BE2C (cell line): Measurements from ENCODE around the gene CHID1.

Experiments used
- DNase-seq: peaks from one replicate; pipeline ENCODE4 v3.0.0-alpha.2; 2020
- H3K27me3 ChIP-seq: fragments of 250-450 bp; sonication (Bioruptor Pico); 2 replicates; pipeline ENCODE4 v1.5.1; 2020; ENCODE audit warnings: mild to moderate bottlenecking
- H3K36me3 ChIP-seq: fragments of 250-450 bp; sonication (Bioruptor Pico); 2 replicates; pipeline ENCODE4 v1.5.1; 2020; ENCODE audit warnings: mild to moderate bottlenecking
- H3K4me1 ChIP-seq: fragments of 250-450 bp; sonication (Bioruptor Pico); 2 replicates; pipeline ENCODE4 v1.5.1; 2020
- H3K4me3 ChIP-seq: 2 replicates; pipeline ENCODE4 v1.5.1; 2011; ENCODE audit warnings: low read depth, low read length
- H3K9me3 ChIP-seq: fragments of 250-450 bp; sonication (Bioruptor Pico); 2 replicates; pipeline ENCODE4 v1.5.1; 2020
- CTCF ChIP-seq: IDR thresholded peaks from 2 replicates; pipeline ENCODE4 v1.5.1; 2012; ENCODE audit warnings: mild to moderate bottlenecking, low read depth, low read length

The CHID1 gene

GRCh38 chr11:863910-864827 is 46.4 kb downstream of the CHID1 start:
- DNase-seq, result no peak
- Histone ChIP-seq H3K36me3 (no peaks in the 10 kb centered on the region; the same call in 1 of the 2 replicates), H3K4me3 (no peak overlapping the region), H3K27me3 (no peaks in the 10 kb centered on the region), H3K4me1 (peaks cover 16% of the 10 kb centered on the region), H3K9me3 (no peaks in the 10 kb centered on the region)
- no peak for TF ChIP-seq CTCF

GRCh38 chr11:863023-863909 is 47.3 kb downstream of the CHID1 start:
- Histone ChIP-seq H3K4me3 (no peak overlapping the region), H3K4me1 (peaks cover 16% of the 10 kb centered on the region)
- no peak for TF ChIP-seq CTCF

GRCh38 chr11:862696-863022 is 48.0 kb downstream of the CHID1 start:
- Histone ChIP-seq H3K9me3 (no peaks in the 10 kb centered on the region), H3K36me3 (no peaks in the 10 kb centered on the region), H3K4me1 (peaks cover 16% of the 10 kb centered on the region), H3K4me3 (no peak overlapping the region), H3K27me3 (no peaks in the 10 kb centered on the region)
- TF ChIP-seq CTCF, result no peak
- DNase-seq, result no peak

More at GRCh38 chr11:863023-863909, 47.3 kb downstream of the CHID1 start:
- DNase-seq, result no peak
- no peaks in the 10 kb centered on the region for H3K27me3 ChIP-seq
- no peaks in the 10 kb centered on the region for H3K9me3 ChIP-seq
- H3K36me3 ChIP-seq, result no peaks in the 10 kb centered on the region

GRCh38 chr11:862081-862661 is 48.4 kb downstream of the CHID1 start:
- H3K4me3 ChIP-seq, result no peak overlapping the region
- DNase-seq, result peak; percentile 48
- H3K27me3 ChIP-seq, result no peaks in the 10 kb centered on the region
- no peak for TF ChIP-seq CTCF
- no peaks in the 10 kb centered on the region for H3K9me3 ChIP-seq
- H3K4me1 ChIP-seq, result peaks cover 16% of the 10 kb centered on the region
- no peaks in the 10 kb centered on the region for H3K36me3 ChIP-seq

GRCh38 chr11:861105-861479 is 49.5 kb downstream of the CHID1 start:
- TF ChIP-seq CTCF, result no peak

More at GRCh38 chr11:861105-861479, 49.5 kb downstream of the CHID1 start:
- Histone ChIP-seq H3K4me3 (no peak overlapping the region), H3K27me3 (no peaks in the 10 kb centered on the region), H3K36me3 (no peaks in the 10 kb centered on the region), H3K4me1 (peaks cover 24% of the 10 kb centered on the region), H3K9me3 (no peaks in the 10 kb centered on the region)
- DNase-seq, result no peak
